ENCODE results near the gene AUP1. TPM values are rescaled to one million over a fixed set of nuclear protein-coding genes. Genes with fewer than 3 reads are reported as not detected.
A peak's percentile ranks its signal among the peaks of the same experiment; 100 is the strongest.

AUP1 gene
- total and polyA plus RNA-seq, 10 of the 15 experiments (the other 5 are each of a cell fraction or from before 2014, with no cell fraction given) = 39.1 to 215 (median 138) TPM

- TF ChIP-seq RBBP5 (conservative IDR thresholded peaks at IDR 0.05) (peak; percentile 68; the same call in 1 of the 2 replicates), MYC (IDR thresholded peaks at IDR 0.05; ENCODE audit: insufficient read depth, insufficient read length, insufficient replicate concordance, low read length, severe bottlenecking) (no peak), TAF1 (IDR thresholded peaks at IDR 0.05; ENCODE audit: borderline replicate concordance, low read depth, low read length) (peak; percentile 87; the same call in 1 of the 2 replicates), USF1 (IDR thresholded peaks at IDR 0.05; ENCODE audit: borderline replicate concordance, extremely low read length, insufficient read depth, low read depth, low read length) (no peak), ZBTB33 (IDR thresholded peaks at IDR 0.05) (no peak), MEF2A (IDR thresholded peaks at IDR 0.05; ENCODE audit: insufficient read depth, low read depth, low read length) (0 out of 2 replicates have a peak, but pooled peaks have one; percentile 41), ZNF384 (IDR thresholded peaks at IDR 0.05; ENCODE audit: borderline replicate concordance, low read depth, low read length) (no peak), PAX8 (IDR thresholded peaks at IDR 0.05) (no peak), NRF1 (conservative IDR thresholded peaks at IDR 0.05; ENCODE audit: low read depth, low read length) (no peak), ASH2L (IDR thresholded peaks at IDR 0.05; ENCODE audit: borderline replicate concordance, low read depth) (peak; percentile 68; the same call in 1 of the 2 replicates), HDAC6 (IDR thresholded peaks at IDR 0.05; ENCODE audit: unreplicated experiment) (no peak), DPF2 (IDR thresholded peaks at IDR 0.05) (no peak), ATF3 (IDR thresholded peaks at IDR 0.05; ENCODE audit: borderline replicate concordance, extremely low read depth, low read depth, low read length) (no peak), GABPA (IDR thresholded peaks at IDR 0.05; ENCODE audit: low read depth) (peak; percentile 95), ATF2 (IDR thresholded peaks at IDR 0.05; ENCODE audit: low read length) (no peak), BACH1 (IDR thresholded peaks at IDR 0.05; ENCODE audit: borderline replicate concordance) (no peak; the same call in 1 of the 2 replicates), POLR2AphosphoS2 (IDR thresholded peaks at IDR 0.05; ENCODE audit: low read depth, low read length) (no peak), USF2 (IDR thresholded peaks at IDR 0.05; ENCODE audit: borderline replicate concordance, low read depth, low read length) (no peak), IRF4 (IDR thresholded peaks at IDR 0.05; ENCODE audit: low read depth, low read length) (0 out of 2 replicates have a peak, but pooled peaks have one; percentile 36), ETV6 (conservative IDR thresholded peaks at IDR 0.05 in 1 of 2, IDR thresholded peaks at IDR 0.05 in 1 of 2; ENCODE audit: borderline replicate concordance in 1 of 2, low read depth in 1 of 2) (0 out of 4 replicates have a peak, but pooled peaks of 1 of the 2 experiments have one; percentile 18)
These were observed 46.5 kb downstream of the AUP1 start, which contains the start of the genes CCDC142 and TTC31 (continued) for GRCh38 chr2:74482801-74483674.

Data from GM12878 (cell line).